GM21526 (cell line): ENCODE results near the gene OR6N1.

Experiments
- ATAC-seq: cut with Tn5 transposase; IDR thresholded peaks from one replicate; pipeline ENCODE4 v1.9.1; 2021; ENCODE audit warnings: moderate library complexity; ENCODE audit not compliant: unreplicated experiment, low FRiP score

Gene OR6N1, protein sequence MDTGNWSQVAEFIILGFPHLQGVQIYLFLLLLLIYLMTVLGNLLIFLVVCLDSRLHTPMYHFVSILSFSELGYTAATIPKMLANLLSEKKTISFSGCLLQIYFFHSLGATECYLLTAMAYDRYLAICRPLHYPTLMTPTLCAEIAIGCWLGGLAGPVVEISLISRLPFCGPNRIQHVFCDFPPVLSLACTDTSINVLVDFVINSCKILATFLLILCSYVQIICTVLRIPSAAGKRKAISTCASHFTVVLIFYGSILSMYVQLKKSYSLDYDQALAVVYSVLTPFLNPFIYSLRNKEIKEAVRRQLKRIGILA

DNA sequence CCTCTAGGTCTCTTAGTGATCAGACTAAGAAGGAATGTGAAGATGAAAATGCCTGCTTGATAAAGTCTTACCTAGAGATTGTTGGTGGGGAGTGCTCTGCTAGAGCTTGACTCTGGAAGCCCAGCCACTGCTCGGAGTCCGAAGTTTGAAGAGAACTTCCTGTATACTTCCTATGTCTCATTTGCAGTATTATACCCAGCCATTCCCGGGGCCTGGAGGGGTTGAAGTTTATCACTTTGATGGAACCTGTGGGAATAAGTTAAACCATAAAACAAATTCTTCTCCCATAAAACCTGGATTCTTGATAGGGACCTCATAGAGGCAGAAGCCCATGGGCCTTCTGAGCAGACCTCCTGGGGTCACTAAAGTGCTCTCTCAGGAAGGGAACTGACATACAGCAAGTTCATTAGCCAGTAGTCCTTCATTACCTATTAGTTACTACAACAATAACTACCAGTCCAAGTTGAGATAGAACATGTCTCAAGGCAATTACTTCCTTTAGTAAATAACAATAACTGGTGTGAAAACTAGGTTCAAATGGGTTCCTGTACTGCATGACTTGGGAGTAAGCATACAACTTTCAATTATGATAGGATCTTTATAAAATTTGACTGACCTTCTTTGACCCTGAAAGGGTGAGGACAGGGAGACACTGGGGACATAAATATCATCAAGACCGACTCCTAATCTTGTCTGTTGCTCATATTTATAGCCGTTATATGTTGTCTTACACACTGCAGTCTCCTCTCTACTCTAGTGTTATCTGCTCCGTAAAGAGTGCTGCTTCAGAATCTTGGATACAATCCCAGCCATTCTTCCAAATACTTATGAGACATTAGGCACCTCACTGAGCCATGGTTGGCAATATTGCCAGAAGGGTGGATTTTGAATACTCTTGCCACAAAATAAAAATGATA lies at the start of gene OR6N1:
OR6N1 (minus strand) TSS at position 246 of the 917 bp plus-strand sequence. CDS start 5,513 bp downstream, outside the sequence.
- no peak for ATAC-seq

DNA sequence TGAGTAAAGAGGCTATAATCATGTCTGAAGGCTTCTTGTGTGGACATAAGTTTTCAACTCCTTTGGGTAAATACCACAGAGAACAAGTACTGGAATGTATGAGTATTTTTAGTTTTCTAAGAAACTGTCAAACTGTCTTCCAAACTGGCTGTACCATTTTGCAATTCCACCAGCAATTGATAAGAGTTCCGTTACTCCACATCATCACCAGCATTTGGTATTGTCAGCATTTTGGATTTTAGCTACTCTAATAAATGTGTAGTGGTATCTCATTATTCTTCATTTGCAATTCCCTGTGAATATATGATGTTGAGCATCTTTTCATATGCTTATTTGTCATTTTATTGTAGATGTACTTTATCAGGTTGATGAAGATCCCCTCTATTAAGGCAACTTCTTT lies 49.7 kb upstream of the OR6N1 start:
- ATAC-seq, result no peak

DNA sequence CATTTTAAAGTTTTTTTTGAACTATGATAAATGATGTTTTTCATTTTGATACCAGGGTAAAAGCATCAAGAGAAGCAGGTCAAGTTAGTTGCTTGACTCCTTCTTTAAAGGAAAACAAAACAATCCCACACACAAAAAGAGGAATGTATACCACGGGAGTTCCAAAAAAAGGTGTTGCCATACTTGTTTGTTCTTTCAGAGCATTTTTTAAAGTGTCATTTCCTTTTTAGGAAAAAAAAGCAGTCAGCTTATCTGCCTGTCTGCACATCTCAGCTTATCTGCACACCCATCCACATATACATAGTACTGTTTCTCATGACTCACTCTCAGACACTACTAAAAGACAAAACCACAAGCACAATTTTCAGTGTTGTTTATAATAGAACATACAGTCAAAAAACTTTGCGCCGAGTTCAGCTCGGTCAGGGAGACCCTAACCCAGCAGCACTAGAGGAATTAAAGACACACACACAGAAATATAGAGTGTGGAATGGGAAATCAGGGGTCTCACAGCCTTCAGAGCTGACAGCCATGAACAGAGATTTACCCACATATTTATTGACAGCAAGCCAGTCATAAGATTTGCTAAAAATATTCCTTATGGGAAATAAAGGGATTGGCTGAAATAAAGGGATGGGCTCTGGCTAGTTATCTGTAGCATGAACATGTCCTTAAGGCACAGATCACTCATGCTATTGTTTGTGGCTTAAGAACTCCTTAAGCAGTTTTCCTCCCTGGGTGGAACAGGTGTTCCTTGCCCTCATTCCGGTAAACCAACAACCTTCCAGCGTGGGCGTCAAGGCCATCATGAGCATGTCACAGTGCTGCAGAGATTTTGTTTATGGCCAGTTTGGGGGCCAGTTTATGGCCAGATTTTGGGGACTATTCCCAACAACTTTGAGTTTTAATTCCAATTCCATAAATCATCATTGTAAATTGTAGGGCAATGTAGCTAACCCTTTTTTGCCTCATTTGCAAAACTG lies 47.8 kb upstream of the OR6N1 start:
- peak; percentile 89 for ATAC-seq

DNA sequence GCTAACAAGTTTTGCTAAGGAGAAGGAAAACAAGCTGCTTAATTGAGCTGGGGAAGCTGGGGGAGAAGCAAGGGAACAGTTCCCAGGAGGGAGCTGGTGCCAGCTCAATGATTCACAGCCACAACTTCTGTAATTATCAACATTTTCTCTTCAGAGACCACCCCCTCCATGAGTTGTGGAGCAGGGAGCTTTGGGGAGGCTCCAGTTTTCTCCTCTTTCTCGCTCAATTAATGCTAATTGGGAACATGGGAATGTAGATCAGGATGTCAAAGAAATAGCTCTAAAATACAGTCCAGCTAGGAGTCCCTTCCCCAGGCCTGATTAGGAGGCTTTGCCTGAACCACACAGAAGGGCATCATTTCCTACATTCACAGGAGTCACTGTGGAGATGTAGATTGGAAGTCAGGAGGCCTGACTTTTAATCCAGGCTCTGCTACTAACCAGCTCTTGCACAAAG lies 47.0 kb upstream of the OR6N1 start:
- ATAC-seq, result no peak

DNA sequence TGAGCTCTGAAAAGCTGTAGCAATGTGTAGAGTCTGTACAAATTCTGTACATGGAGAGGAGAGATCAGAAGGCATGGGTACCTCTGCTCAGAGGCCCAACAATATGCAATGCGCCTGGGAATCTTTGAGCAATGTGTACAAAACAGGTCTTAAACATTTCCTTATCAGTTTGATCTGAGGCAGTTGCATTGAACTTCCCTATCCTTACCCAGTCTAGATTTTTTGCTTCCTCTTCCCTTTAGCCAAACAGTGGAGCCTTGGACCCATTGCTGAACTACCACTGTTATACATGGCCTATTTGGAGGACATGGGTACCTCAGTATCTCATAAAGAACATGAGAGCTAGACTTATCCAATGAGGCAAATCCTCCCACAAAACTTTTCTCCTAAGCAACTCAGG lies 46.6 kb upstream of the OR6N1 start:
- ATAC-seq, result no peak

DNA sequence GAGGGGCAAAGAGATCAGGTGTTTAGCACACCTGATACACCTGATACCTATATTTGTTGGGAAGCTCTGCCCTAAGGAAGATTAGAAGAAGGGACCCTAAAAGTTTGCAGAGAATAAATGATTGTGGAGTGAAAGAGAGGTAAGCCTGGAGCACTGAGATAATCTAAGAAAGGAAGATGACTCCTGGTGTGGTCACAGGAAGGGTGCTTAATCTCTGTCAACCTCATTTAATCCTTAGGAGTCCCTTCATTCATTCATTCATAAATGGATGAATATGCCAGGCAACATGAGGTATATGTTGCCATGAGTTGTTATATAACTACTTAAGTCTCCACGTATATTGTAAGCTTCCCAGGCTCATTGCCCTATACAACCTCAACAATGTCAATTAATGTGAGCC lies 43.0 kb upstream of the OR6N1 start:
- ATAC-seq, result no peak

DNA sequence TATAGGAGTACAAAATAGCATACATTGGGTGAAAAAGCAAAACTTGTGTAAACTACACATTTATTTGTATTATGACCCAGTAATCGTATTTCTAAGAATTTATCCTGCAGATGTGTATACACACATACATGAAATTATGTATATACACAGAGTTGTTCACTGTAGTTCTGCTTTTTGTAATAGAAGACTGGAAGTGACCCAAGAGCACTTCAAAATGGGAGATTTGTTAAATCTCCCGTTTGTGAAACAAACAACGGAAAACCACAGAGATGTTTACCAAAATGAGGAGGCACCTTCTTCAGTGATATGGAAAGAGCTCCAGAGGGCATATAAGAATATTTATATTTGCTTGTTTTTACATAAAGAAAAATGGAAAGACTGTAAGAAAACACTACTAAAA lies 41.2 kb upstream of the OR6N1 start:
- no peak for ATAC-seq

DNA sequence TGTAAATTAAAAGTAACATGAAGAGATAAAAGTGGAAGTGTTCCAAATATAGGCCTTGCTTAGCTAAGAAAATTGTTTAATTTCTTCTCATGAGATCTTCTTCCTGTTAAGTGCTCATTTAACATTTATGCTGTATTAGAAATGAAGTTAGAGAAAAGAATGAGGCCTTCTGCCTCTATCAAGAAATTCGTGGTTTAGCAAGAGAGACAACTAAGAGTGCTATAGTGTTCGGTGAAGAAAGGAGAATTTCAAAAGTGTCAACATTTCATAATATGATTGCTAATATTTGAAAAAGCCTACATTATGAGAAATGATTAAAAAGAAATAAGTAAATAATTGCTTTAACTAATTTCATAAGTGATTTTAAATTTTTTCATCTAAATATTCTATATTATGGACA lies 40.3 kb upstream of the OR6N1 start:
- ATAC-seq, result no peak

DNA sequence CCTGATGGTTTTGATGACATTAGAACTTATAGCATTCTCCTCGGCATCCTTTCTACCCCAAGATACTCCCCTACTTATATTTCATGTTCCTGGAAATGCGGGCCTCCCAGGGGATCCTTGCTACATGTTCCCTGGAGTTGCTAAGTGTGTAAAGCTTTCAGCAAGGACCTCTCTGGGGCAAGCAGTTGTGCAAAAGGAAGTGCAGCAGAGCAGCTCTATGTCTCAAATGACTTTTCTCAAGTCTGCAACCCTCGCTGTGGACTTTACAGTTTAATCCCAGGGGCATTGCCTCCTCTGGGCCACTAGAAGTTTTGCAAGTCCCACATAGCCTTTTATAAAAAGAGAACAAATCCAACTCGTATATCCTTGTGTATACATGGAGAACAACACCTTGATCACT lies 38.3 kb upstream of the OR6N1 start:
- no peak for ATAC-seq

DNA sequence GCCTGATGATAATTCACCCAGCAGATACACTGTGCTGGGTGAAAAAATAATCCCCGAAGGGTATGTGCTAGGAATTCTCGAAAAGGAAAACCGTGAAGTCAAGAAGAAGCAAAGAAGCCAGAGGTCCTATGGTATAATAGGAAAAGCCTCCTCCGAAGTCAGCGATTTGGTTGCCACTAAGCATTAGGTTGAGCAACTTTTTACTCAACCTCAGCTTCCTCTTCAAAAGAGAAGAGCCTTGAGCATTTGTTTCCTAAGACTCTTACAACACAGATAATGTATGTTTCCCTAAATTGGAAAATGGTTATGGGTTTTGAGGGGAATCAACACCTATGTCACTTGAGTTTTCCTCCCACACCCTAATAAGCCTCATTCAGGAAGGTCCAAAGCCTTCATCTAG lies 37.9 kb upstream of the OR6N1 start:
- no peak for ATAC-seq

DNA sequence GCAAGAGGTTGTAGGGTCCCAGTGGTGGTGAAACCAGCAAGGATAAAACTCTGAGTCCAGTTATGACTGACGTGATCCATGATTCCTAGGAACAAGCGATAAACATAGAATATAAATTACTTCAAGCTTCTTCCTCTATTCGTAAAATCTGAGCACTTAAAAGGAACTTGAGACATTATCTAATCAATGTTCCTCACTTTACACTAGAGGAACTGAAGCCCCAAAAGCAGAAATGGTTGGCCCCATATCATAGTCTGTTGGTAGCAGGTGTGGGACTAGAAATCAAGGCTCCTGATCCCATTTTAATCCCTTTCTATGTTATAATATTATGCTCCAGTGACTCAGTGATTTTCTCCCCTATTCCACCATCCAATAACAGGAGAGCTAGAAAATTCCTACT lies 37.3 kb upstream of the OR6N1 start:
- no peak for ATAC-seq

DNA sequence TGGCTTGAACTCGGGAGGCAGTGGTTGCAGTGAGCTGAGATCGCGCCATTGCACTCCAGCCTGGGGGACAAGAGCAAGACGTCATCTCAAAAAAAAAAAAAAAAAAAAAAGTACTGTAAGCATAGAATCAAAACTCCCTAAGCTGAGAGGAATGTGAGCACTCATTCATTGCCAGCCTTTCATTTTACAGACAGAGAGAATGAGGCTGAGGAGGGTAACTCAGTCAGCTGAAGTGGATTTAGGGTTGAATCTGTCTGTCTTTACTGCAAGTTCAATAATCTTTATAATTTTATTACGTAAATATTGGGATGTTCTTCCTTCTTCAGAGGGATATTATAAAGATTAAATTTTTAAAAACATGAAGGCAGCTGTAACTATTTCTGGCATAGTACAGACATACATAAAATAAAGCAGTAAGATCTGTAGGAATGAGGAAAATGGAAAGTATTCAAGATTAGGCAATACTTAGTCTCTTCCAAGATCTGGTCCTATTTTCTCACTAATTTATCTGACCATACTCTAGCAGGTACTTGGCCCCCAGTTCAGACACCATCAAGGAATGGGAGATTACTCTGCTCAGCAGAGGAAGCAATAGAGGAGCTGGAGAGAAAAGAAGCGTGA lies 35.0 kb upstream of the OR6N1 start:
- ATAC-seq, result no peak

DNA sequence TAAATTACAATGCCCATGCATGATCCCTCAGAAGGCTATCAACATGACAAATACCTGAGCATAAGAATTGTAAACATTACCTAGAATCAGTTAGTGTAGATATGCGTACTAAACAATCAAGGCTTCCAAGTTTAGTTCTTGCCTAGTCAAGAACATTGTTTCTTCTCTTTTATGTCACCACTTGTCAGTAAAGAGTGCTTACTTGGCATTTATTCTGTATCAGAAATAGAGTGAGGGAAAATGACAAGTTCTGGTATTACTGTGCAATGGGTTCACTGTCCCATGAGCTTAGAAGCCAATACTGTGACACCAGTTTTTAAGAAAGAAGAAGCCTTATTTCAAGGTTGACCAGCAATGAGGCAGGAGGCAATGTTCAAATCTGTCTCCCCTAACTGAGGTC lies 31.7 kb upstream of the OR6N1 start:
- no peak for ATAC-seq

DNA sequence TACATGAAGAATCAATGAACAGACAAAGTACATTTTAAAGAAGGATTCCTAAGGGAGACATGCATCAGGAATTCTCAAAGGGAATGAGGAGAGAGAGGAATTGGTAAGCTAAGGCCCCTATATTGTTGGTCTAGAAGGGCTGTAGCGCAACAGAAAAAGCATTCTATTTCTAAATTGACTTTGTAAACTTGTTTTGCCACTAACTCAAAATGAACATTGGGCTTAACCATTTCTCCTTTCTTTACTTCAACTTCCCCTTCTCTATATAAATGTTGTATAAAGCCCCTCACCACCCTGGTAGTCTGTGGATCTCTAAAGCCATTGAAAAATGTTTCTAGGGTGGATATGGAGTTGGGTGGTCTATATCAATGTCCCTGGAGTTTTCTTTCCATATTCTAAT lies 29.4 kb upstream of the OR6N1 start:
- ATAC-seq, result no peak

DNA sequence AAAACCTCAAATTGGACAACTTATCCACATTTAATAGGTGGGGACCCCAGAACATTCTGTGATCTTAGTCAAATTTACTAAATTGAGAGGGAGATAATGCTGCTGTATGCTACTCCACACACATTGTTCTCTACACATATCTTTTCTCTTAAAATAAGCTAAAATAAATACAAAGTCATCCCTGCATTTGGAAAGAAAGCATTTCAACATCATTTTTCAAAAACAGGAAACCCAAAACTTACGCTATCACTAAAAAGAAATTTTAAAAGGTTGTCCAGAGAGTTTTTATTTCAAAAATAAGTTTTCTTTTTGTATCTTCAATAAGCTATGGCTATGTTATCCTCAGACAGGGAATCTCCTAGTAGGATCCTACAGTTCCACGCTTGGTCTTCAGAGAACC lies 28.5 kb upstream of the OR6N1 start:
- ATAC-seq, result no peak

DNA sequence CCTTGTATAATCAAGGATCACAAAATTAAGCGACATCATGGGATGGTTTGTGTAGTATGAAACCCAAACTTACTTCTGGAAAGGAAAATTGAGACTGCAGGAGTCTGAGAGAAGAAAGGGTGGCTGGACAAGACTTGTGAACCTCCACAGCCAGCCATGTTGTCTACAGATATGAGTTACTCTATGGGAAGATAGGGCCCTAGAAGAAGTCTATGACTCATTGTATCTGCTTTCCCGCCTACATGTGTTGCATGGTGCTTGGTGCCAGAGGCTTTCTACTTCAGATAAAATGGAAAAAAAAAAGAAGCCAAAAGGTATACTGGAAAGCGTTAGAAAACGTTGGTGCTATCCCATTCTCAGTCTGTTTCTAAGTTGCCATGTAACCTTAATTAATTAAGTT lies 27.7 kb upstream of the OR6N1 start:
- no peak for ATAC-seq

DNA sequence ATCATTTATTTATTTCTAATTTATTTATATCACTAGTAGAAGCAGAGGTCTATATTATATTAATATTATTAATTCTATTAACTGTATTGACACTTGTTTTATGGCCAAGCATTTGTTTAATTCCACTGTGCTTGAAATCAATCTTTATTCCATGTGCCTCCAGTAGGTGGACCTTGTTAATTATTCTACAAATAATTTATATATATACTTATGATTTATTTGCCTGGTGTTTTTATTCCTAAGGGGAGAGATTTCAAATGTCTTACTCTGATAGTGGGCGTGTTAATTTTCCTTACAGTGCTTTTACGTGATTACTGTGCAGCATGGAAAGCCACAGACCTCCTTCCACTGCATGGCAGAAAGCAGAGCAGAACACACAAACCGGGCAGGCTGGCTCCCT lies 26.5 kb upstream of the OR6N1 start:
- no peak for ATAC-seq

DNA sequence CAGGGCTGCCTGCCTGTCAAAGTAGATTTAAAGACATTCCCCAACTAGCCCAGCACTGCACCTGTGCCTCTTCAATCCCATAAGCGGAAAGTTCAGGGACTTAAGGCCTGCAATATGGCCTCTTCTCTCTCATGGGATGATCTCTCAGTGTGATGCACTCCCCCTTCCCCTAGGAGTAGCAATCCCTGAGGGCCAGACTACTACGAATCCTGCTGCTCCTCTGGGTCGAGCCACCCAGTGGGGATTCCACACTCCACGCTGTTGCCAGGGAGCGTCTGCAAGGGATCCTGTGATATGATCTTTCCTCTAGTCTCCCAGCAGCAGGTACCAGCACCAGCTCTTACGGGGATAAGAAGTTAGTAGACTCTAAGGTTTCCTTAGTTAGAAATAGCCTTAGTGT lies 22.3 kb upstream of the OR6N1 start:
- no peak for ATAC-seq

DNA sequence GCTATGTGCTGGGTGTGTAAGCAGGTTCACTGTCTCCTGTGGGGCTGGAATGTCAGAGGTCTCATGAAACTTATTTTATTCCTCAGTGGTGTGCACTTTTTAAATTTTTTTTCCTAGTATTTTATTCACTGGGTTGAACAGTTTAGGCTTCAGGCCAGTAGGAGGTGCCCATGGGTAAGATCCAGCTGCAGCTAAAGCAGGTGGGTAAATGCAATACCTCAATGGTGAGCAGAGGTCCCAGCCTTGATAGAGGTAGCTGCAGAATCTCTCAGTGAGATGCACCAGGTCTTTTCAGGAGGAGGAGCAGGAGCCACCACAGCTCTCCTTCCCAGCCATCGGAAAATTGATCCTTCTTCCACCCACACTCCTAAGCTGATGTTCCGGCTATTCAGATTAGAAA lies 21.6 kb upstream of the OR6N1 start:
- ATAC-seq, result peak; percentile 63

DNA sequence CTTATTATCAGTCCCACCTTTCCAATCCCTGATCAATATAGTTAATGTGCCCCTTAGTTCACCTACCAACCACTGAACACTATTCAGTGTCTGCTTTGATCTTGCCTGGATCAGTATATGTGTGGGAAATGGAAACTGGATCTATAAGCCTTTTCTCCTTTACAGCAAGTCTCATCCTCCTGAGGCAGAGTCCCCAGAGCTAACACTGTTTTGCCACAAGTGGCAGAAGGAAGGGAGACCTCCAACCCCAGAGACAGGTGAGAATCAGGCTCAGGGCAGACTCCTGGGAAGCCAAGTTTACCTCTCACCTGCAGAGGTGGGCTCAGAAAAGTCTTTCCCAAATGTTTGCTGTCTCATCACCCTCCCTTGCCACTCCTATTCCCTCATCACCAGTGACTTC lies 9.1 kb upstream of the OR6N1 start, which contains the start of gene OR6N2:
OR6N2 (minus strand) TSS at position 101 of the 400 bp plus-strand sequence. CDS start 3,569 bp downstream, outside the sequence.
- ATAC-seq, result no peak
